H9 (cell line): ENCODE results near the gene RNF220. TPM values are rescaled to one million over a fixed set of nuclear protein-coding genes. Genes with fewer than 3 reads are reported as not detected.

Experiments used
- DNase-seq: peaks from one replicate; pipeline ENCODE4 v3.0.0-alpha.2; 2017
- H2AFZ ChIP-seq: one replicate; pipeline ENCODE4 v1.6.1; 2013; ENCODE audit warnings: mild to moderate bottlenecking, low read length, control low read depth, moderate library complexity
- H2AK5ac ChIP-seq: 2 replicates; pipeline ENCODE4 v1.6.1; 2013; ENCODE audit warnings: low read length, control low read depth, mixed read lengths; ENCODE audit not compliant: insufficient read length
- H2BK120ac ChIP-seq: one replicate; pipeline ENCODE4 v1.6.1; 2013; ENCODE audit warnings: low read depth, mild to moderate bottlenecking, low read length, control low read depth, inconsistent platforms; ENCODE audit not compliant: poor library complexity, severe bottlenecking
- H2BK12ac ChIP-seq: 2 replicates; pipeline ENCODE4 v1.6.1; 2013; ENCODE audit warnings: low read length, control low read depth, mixed read lengths, low read depth; ENCODE audit not compliant: insufficient read length
- H2BK15ac ChIP-seq: 2 replicates; pipeline ENCODE4 v1.6.1; 2013; ENCODE audit warnings: low read depth, low read length, control low read depth
- H2BK20ac ChIP-seq: one replicate; pipeline ENCODE4 v1.6.1; 2013; ENCODE audit warnings: low read depth, mild to moderate bottlenecking, low read length, control low read depth, inconsistent platforms; ENCODE audit not compliant: poor library complexity, severe bottlenecking
- H2BK5ac ChIP-seq: 2 replicates; pipeline ENCODE4 v1.6.1; 2013; ENCODE audit warnings: low read length, control low read depth, mixed read lengths; ENCODE audit not compliant: insufficient read length
- H3K14ac ChIP-seq: 2 replicates; pipeline ENCODE4 v1.6.1; 2013; ENCODE audit warnings: low read length, control low read depth; ENCODE audit not compliant: insufficient read depth
- H3K18ac ChIP-seq: 2 replicates; pipeline ENCODE4 v1.6.1; 2013; ENCODE audit warnings: low read depth, mild to moderate bottlenecking, mixed read lengths, low read length, control low read depth; ENCODE audit not compliant: insufficient read length
- H3K23ac ChIP-seq: 2 replicates; pipeline ENCODE4 v1.6.1; 2013; ENCODE audit warnings: low read length, control low read depth, mixed read lengths, low read depth; ENCODE audit not compliant: insufficient read length
- H3K23me2 ChIP-seq: 2 replicates; pipeline ENCODE4 v1.6.1; 2013; ENCODE audit warnings: low read depth, mild to moderate bottlenecking, mixed read lengths, low read length, control low read depth; ENCODE audit not compliant: insufficient read length, poor library complexity, severe bottlenecking
- H3K27ac ChIP-seq: 2 replicates; pipeline ENCODE4 v1.5.1; 2013; ENCODE audit warnings: low read length, control low read depth, mixed read lengths, low read depth; ENCODE audit not compliant: insufficient read length
- H3K27me3 ChIP-seq: 2 replicates; pipeline ENCODE4 v1.6.1; 2013; ENCODE audit warnings: low read length, control low read depth, inconsistent platforms; ENCODE audit not compliant: insufficient read depth
- H3K4ac ChIP-seq: 2 replicates; pipeline ENCODE4 v1.6.1; 2013; ENCODE audit warnings: low read depth, mild to moderate bottlenecking, control low read depth, inconsistent platforms, low read length, moderate library complexity
- H3K4me1 ChIP-seq: 2 replicates; pipeline ENCODE4 v1.6.1; 2013; ENCODE audit warnings: low read length, control low read depth, inconsistent platforms; ENCODE audit not compliant: insufficient read depth
- H3K4me2 ChIP-seq: 2 replicates; pipeline ENCODE4 v1.6.1; 2013; ENCODE audit warnings: low read length, control low read depth, mixed read lengths; ENCODE audit not compliant: insufficient read length, insufficient read depth
- H3K56ac ChIP-seq: 2 replicates; pipeline ENCODE4 v1.6.1; 2013; ENCODE audit warnings: low read depth, mild to moderate bottlenecking, mixed read lengths, low read length, control low read depth; ENCODE audit not compliant: insufficient read length
- H3K79me1 ChIP-seq: 2 replicates; pipeline ENCODE4 v1.6.1; 2013; ENCODE audit warnings: low read depth, mild to moderate bottlenecking, moderate library complexity, low read length, control low read depth, inconsistent platforms; ENCODE audit not compliant: insufficient read depth, poor library complexity, severe bottlenecking
- H3K79me2 ChIP-seq: 2 replicates; pipeline ENCODE4 v1.6.1; 2013; ENCODE audit warnings: low read length, control low read depth, inconsistent platforms; ENCODE audit not compliant: insufficient read depth
- H3K9ac ChIP-seq: 2 replicates; pipeline ENCODE4 v1.6.1; 2013; ENCODE audit warnings: low read length, control low read depth, mixed read lengths; ENCODE audit not compliant: insufficient read length; ENCODE audit errors: extremely low read depth
- H3K9me3 ChIP-seq: one replicate; pipeline ENCODE4 v1.6.1; 2013; ENCODE audit warnings: low read depth, low read length, inconsistent platforms; ENCODE audit not compliant: control insufficient read depth
- H3T11ph ChIP-seq: one replicate; pipeline ENCODE4 v1.6.1; 2013; ENCODE audit warnings: mild to moderate bottlenecking, low read length, control low read depth, inconsistent platforms
- H4K20me1 ChIP-seq: one replicate; pipeline ENCODE4 v1.6.1; 2013; ENCODE audit not compliant: control insufficient read depth, insufficient read length, insufficient read depth
- H4K5ac ChIP-seq: 2 replicates; pipeline ENCODE4 v1.6.1; 2013; ENCODE audit warnings: low read depth, mild to moderate bottlenecking, mixed read lengths, low read length, control low read depth; ENCODE audit not compliant: insufficient read length
- H4K8ac ChIP-seq: replicated peaks from 2 replicates; pipeline ENCODE4 v1.6.1; 2013; ENCODE audit warnings: low read length, control low read depth, mixed read lengths, low read depth; ENCODE audit not compliant: insufficient read length
- H4K91ac ChIP-seq: 2 replicates; pipeline ENCODE4 v1.6.1; 2013; ENCODE audit warnings: low read depth, mild to moderate bottlenecking, moderate library complexity, mixed read lengths, low read length, control low read depth; ENCODE audit not compliant: insufficient read length
- H3K27ac Mint-ChIP-seq, 3 experiments: 2 replicates in 2 of 3; 3 replicates in 1 of 3; pipeline ENCODE4 v1.8.0; 2020 to 2021; ENCODE audit warnings: mixed read lengths in 3 of 3, mild to moderate bottlenecking in 1 of 3, moderate library complexity in 1 of 3
- H3K27me3 Mint-ChIP-seq: 2 replicates; pipeline ENCODE4 v1.8.0; 2021; ENCODE audit warnings: low read depth, mild to moderate bottlenecking, moderate library complexity, mixed read lengths
- H3K36me3 Mint-ChIP-seq, 3 experiments: 2 replicates in 2 of 3; 3 replicates in 1 of 3; pipeline ENCODE4 v1.8.0; 2020 to 2021; ENCODE audit warnings: low read depth in 3 of 3, mixed read lengths in 3 of 3; ENCODE audit not compliant: insufficient read depth in 1 of 3
- H3K4me1 Mint-ChIP-seq, 2 experiments: 2 replicates each; pipeline ENCODE4 v1.8.0; 2020; ENCODE audit warnings: mixed read lengths in 2 of 2
- H3K4me3 Mint-ChIP-seq, 2 experiments: 2 replicates in 1 of 2; 3 replicates in 1 of 2; pipeline ENCODE4 v1.8.0; 2020 to 2021; ENCODE audit warnings: mild to moderate bottlenecking in 2 of 2, mixed read lengths in 2 of 2, moderate library complexity in 1 of 2
- H3K9me3 Mint-ChIP-seq, 2 experiments: 2 replicates in 1 of 2; 3 replicates in 1 of 2; pipeline ENCODE4 v1.8.0; 2020; ENCODE audit warnings: mild to moderate bottlenecking in 2 of 2, mixed read lengths in 2 of 2, moderate library complexity in 1 of 2
- CTCF ChIP-seq: fragments of 200-600 bp; sonication (generic); conservative IDR thresholded peaks from 3 replicates; pipeline ENCODE4 v1.8.0; 2021; ENCODE audit warnings: antibody characterized with exemption, mild to moderate bottlenecking
- WGBS: extraction: QIAGEN DNeasy Blood & Tissue Kit; methylation state at CpG from one replicate; pipeline ENCODE4 v1.1.7; 2013; ENCODE audit warnings: missing lambda C conversion rate, low lambda C conversion rate, mixed read lengths; ENCODE audit not compliant: insufficient read length; ENCODE audit errors: extremely low coverage; 5-methylcytosine and 5-hydroxymethylcytosine counted together
- total RNA-seq: library from RNA; stranded (reverse); gene quantifications from 2 replicates; pipeline ENCODE4 v1.2.1, GENCODE V29; 2021

The RNF220 gene
- total RNA-seq, 1 experiment from 2014 or later: 109 TPM

GRCh38 chr1:44553127-44553758, 148.2 kb downstream of the RNF220 start:
- Histone ChIP-seq H3K14ac (no peak overlapping the region), H3K56ac (no peak overlapping the region), H3K9me3 (no peaks in the 10 kb centered on the region), H3T11ph (no peak overlapping the region), H3K23ac (no peak overlapping the region), H4K91ac (no peak overlapping the region), H3K18ac (no peak overlapping the region), H3K27ac (no peak overlapping the region), H4K8ac (no peak overlapping the region), H2AFZ (no peak overlapping the region), H2BK15ac (no peak overlapping the region), H3K4me2 (no peak overlapping the region), H3K4me1 (peaks cover 4% of the 10 kb centered on the region; the same call in 1 of the 2 replicates), H3K4ac (no peak overlapping the region), H2BK20ac (no peak overlapping the region), H4K20me1 (no peaks in the 10 kb centered on the region), H2BK5ac (no peak overlapping the region), H4K5ac (no peak overlapping the region), H2BK12ac (no peak overlapping the region), H2AK5ac (no peak overlapping the region), H3K23me2 (no peaks in the 10 kb centered on the region), H3K79me2 (no peaks in the 10 kb centered on the region), H2BK120ac (no peak overlapping the region), H3K27me3 (no peaks in the 10 kb centered on the region), H3K79me1 (no peaks in the 10 kb centered on the region), H3K9ac (no peak overlapping the region)
- no peak overlapping the region; a peak in 1 of 7 replicates for H3K27ac Mint-ChIP-seq
- no peaks in the 10 kb centered on the region for H3K9me3 Mint-ChIP-seq
- peaks cover 0 to 2% (median 0%) of the 10 kb centered on the region in 3 experiments; a peak in 2 of 7 replicates for H3K36me3 Mint-ChIP-seq
- WGBS: no CpG with 5 or more reads among the region's 3 CpGs
- no peak for TF ChIP-seq CTCF
- DNase-seq: no peak
- H3K4me3 Mint-ChIP-seq: no peak overlapping the region
- H3K4me1 Mint-ChIP-seq: peaks cover 27 to 40% of the 10 kb centered on the region in 2 experiments
- peaks cover 41% of the 10 kb centered on the region for H3K27me3 Mint-ChIP-seq
